GM19395 (cell line): ENCODE measurements around the gene ATP5IF1.

Experiments
- ATAC-seq: cut with Tn5 transposase; IDR thresholded peaks from one replicate; pipeline ENCODE4 v1.9.1; 2021; ENCODE audit warnings: mild to moderate bottlenecking, moderate library complexity; ENCODE audit not compliant: unreplicated experiment

The ATP5IF1 gene

GRCh38 chr1:28236656-28237322, 865 bp downstream of the ATP5IF1 start:
- ATAC-seq: no peak

DNA sequence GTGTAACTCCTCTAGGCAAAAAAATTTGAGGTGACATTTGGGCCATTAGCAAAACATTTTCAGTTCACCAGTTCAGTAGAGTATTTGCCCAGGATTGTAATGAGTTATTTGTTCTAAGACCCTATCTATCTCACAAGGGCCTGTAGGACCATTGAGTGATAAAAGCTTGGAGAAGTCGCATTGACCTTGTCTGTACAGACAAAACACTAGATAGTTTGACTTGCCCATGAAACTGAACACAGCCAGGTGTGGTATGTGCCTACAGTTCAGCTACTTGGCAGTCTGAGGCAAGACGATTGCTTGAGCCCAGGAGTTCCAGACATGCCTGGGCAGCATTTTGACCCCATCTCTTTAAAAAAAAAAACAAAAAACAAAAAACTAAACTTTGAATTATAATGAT, 3.1 kb downstream of the ATP5IF1 start:
- no peak for ATAC-seq

GRCh38 chr1:28240024-28240423, 4.1 kb downstream of the ATP5IF1 start:
- ATAC-seq: no peak

GRCh38 chr1:28241638-28242241, 5.8 kb downstream of the ATP5IF1 start:
- ATAC-seq: no peak

GRCh38 chr1:28243685-28244311, 7.9 kb downstream of the ATP5IF1 start:
- ATAC-seq: no peak

- ATAC-seq: no peak
Observed at GRCh38 chr1:28244549-28245251, 8.8 kb downstream of the ATP5IF1 start.

DNA sequence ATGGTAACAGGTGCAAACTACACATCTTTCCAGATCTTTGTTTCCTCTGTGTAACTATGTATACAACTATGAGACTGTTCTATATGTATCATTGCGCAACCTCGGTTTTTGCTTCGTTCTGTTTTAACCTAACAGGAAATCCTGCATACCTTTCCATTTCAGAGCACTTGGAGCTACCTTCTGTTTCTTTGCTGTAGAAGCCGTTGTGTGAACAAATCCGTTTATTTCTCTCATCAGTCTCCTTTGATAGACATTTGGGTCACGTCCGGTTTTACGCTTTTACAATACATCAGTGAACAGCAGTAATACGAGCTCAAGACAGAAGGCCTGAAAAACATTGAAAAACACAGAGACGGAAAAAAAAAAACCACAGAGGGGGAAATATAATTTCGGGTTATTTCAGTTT, 10.5 kb downstream of the ATP5IF1 start:
- no peak for ATAC-seq

DNA sequence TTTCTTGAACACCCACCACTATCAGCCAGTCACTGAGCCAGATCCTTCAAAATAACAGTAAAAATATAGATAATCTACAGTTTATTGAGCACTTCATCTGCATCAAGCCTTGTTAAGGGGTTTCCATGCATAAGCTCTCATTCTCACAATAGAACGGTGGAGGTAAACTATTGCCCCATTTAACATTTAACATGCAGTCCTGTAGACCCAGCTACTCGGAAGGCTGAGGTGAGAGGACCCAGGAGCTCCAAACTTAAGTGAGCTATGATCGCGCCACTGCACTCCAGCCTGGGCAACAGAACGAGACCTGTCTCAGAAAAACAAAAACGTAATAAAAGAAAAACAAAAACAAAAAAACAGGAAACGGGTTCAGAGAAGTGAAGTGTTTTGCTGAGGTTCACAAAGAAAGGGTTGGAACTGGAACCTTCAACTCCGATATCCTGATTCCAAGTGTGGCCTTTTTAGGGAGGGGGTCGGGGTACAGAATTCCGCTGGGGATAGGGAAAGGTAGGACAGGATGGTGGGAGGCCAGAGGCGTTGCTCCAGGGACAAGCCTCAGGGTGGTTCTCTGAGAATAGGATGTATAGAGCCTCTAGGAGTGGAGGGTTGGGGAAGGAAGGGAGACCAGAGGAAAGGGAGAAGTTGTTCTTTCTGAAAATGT, 11.8 kb downstream of the ATP5IF1 start:
- ATAC-seq: no peak

GRCh38 chr1:28248273-28249012, 12.5 kb downstream of the ATP5IF1 start:
- peak; percentile 39 for ATAC-seq

DNA sequence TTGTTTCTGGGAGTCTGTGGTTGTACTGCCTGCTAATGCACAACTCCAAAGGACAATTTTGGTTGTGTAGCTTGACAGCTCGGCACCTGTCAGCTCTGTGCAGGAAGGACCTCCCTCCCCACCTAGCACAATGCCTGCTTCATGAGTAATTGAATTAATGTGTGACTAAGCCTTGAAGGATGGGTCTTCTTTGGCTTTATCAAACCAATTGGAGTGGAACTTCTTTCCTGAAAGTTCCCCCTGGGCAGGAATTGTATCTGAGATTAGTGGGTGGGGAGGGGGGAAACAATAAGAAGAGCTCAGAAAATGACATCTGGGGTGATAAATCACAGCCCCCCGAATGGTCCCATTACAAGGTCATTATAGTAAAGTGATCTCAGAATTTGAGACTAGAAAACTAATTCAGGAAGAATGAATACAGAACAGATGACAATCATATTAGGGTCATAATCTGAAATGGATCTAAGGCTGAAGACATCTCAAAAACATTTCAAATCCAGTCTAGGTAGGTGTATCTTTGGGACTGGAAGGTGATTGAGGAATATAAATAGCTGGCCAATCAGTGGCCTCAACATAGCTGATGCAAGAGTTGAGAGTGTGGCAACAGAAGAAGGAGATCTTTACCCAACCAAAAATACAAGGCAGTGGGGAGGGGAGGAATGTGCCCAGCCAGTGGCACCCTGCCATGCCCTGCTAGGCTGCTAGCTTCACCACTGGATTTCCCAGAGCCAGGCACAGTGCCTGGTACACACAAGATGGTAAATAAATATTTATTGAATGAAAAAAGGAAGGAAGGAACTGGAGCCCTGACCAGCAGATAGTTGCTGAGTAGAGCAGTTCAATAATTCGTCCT, 13.3 kb downstream of the ATP5IF1 start:
- no peak for ATAC-seq

DNA sequence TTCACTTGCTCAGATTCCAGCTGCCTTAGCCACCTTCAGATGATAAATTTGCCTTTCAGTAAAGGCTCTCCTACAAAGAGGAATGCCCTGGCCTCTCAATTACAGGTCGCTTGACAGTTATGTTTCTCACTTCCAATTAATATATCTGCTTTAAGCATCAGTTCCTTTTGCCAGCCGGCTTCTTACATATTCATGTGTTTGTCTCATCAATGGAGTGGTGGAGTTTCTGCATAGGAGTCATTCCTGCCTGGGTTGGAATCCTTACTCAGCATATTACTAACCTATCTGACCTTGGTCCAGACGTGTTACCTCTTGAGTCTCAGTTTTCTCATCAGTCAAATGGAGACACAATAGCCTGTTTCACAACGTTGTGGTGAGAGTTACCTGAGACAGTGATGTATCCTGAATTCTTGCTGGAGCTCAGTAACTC, 14.0 kb downstream of the ATP5IF1 start:
- ATAC-seq: no peak

GRCh38 chr1:28256197-28256827, 20.4 kb downstream of the ATP5IF1 start:
- ATAC-seq: no peak

DNA sequence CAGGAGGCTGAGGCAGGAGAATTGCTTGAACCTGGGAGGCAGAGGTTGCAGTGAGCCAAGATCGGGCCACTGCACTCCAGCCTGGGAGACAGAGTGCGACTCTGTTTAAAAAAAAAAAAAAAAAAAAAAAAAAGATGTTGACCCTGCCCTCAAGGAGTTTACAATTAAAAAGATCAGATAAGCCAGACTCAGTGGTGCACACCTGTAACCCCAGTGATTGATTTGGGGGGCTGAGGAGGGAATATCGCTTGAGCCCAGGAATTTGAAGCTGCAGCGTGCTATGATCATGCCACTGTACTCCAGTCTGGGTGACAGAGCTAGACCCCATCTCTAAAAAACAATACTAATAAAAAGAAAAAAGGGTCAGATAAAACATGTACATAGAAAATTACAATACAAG, 21.8 kb downstream of the ATP5IF1 start:
- ATAC-seq: no peak

- no peak for ATAC-seq
Observed at GRCh38 chr1:28258628-28259251, 22.8 kb downstream of the ATP5IF1 start.

GRCh38 chr1:28259252-28259933, 23.5 kb downstream of the ATP5IF1 start, which contains the start of gene SESN2:
Gene SESN2 (plus strand): TSS chr1:28259518. CDS start chr1:28259848, 330 bp downstream.
- ATAC-seq: peak; percentile 95

GRCh38 chr1:28259934-28260802, 24.2 kb downstream of the ATP5IF1 start:
- ATAC-seq: no peak

- no peak for ATAC-seq
Observed at GRCh38 chr1:28260803-28261174, 24.9 kb downstream of the ATP5IF1 start.
